K562 (cell line): Measurements from ENCODE around the gene PCAT6. TPM values are rescaled to one million over a fixed set of nuclear protein-coding genes. Genes with fewer than 3 reads are reported as not detected.

Source experiments
- ASH1L ChIP-seq: fragments of 450-650 bp; IDR thresholded peaks from 2 replicates; pipeline ENCODE4 v1.6.1; 2018; ENCODE audit warnings: borderline replicate concordance, mild to moderate bottlenecking, low read depth; ENCODE audit not compliant: partially characterized antibody
- EHMT2 ChIP-seq: fragments of 450-650 bp; IDR thresholded peaks from 2 replicates; pipeline ENCODE4 v1.6.1; 2018; ENCODE audit warnings: antibody characterized with exemption
- ERF ChIP-seq: fragments of 450-650 bp; formaldehyde crosslinking; IDR thresholded peaks from 2 replicates; pipeline ENCODE4 v1.4.0; 2020; ENCODE audit warnings: mild to moderate bottlenecking, mixed read lengths
- ETV6 ChIP-seq, 3 experiments: fragments of 150-350 bp in 1 of 3; sonication (generic) in 1 of 3; formaldehyde crosslinking in 1 of 3; IDR thresholded peaks; 2 replicates each; pipeline versions ENCODE4 v1.6.1 to v1.8.0; 2014 to 2022; ENCODE audit warnings: borderline replicate concordance in 2 of 3, low read depth in 2 of 3, antibody characterized with exemption in 1 of 3, low read length in 1 of 3, mild to moderate bottlenecking in 1 of 3, missing genetic modification reagents in 1 of 3
- EZH2 ChIP-seq: IDR thresholded peaks from 2 replicates; pipeline ENCODE4 v1.6.1; 2012; ENCODE audit warnings: low read depth, mild to moderate bottlenecking, inconsistent platforms, low read length, borderline replicate concordance
- HLTF ChIP-seq: fragments of 450-650 bp; IDR thresholded peaks from 2 replicates; pipeline ENCODE4 v1.6.1; 2016
- HNRNPLL ChIP-seq: fragments of 200-400 bp; formaldehyde crosslinking; IDR thresholded peaks from 2 replicates; pipeline ENCODE4 v1.6.1; 2017; ENCODE audit warnings: low read length, low read depth, mild to moderate bottlenecking; ENCODE audit not compliant: poor library complexity, severe bottlenecking
- MAFF ChIP-seq: IDR thresholded peaks from 2 replicates; pipeline ENCODE4 v1.6.1; 2012; ENCODE audit warnings: low read length, improper control_type of control experiment
- MAZ ChIP-seq, 2 experiments: fragments of 450-650 bp in 1 of 2; sonication (generic) in 1 of 2; formaldehyde crosslinking; IDR thresholded peaks in 1 of 2; conservative IDR thresholded peaks in 1 of 2; 2 replicates each; pipeline versions ENCODE4 v1.4.0 to v1.5.0; 2020; ENCODE audit warnings: mild to moderate bottlenecking in 1 of 2, missing genetic modification reagents in 1 of 2
- PCBP2 ChIP-seq: fragments of 200-400 bp; formaldehyde crosslinking; IDR thresholded peaks from 2 replicates; pipeline ENCODE4 v1.6.1; 2018; ENCODE audit warnings: low read length, low read depth, mild to moderate bottlenecking, moderate library complexity; ENCODE audit not compliant: poor library complexity, severe bottlenecking
- PHTF2 ChIP-seq: fragments of 250-450 bp; sonication (Bioruptor Pico); IDR thresholded peaks from 2 replicates; pipeline ENCODE4 v1.5.0; 2021; ENCODE audit warnings: mild to moderate bottlenecking
- SOX6 ChIP-seq: fragments of 450-650 bp; IDR thresholded peaks from 2 replicates; pipeline ENCODE4 v1.6.1; 2014; ENCODE audit warnings: mild to moderate bottlenecking
- SREBF2 ChIP-seq: sonication (generic); formaldehyde crosslinking; IDR thresholded peaks from 2 replicates; pipeline ENCODE4 v1.4.0; 2020; ENCODE audit warnings: mild to moderate bottlenecking, missing genetic modification reagents
- TAF1 ChIP-seq: IDR thresholded peaks from 2 replicates; pipeline ENCODE4 v1.6.1; 2011; ENCODE audit warnings: mild to moderate bottlenecking, low read length, moderate library complexity; ENCODE audit not compliant: insufficient read depth, control insufficient read depth, severe bottlenecking; ENCODE audit errors: extremely low read depth
- TEAD4 ChIP-seq, 2 experiments: sonication (generic) in 1 of 2; formaldehyde crosslinking in 1 of 2; IDR thresholded peaks; 2 replicates each; pipeline versions ENCODE4 v1.6.1 to v1.8.0; 2012 to 2022; ENCODE audit warnings: borderline replicate concordance in 1 of 2, inconsistent platforms in 1 of 2, low read length in 1 of 2, mild to moderate bottlenecking in 1 of 2, missing genetic modification reagents in 1 of 2
- TRIM28 ChIP-seq: fragments of 450-650 bp; IDR thresholded peaks from 2 replicates; pipeline ENCODE4 v1.6.1; 2017
- polyA plus RNA-seq, 8 experiments: library from polyadenylated mRNA; depleted of rRNA in 4 of 8; stranded (reverse) in 5 of 8; unstranded in 3 of 8; fragments of >200 nt; fragmentation: Nextera tagmentation in 2 of 8; fragmentation: Illumina TruSeq in 1 of 8; extraction: Ambion mirVana in 2 of 8; extraction: Trizol in 1 of 8; gene quantifications; 2 replicates each; pipeline versions ENCODE4 v1.2.1 to v1.2.3, GENCODE V29; 2011 to 2014; ENCODE audit warnings: inconsistent platforms in 1 of 8, missing spikeins in 1 of 8
- total RNA-seq, 7 experiments: library from RNA; depleted of rRNA in 6 of 7; stranded (reverse); fragments of >200 nt in 6 of 7; fragmentation: Illumina TruSeq in 2 of 7; extraction: Trizol in 2 of 7; gene quantifications; 2 replicates each; pipeline versions ENCODE4 v1.2.1 to v1.2.3, GENCODE V29; 2011 to 2021; ENCODE audit warnings: low replicate concordance in 1 of 7
- TF ChIP-seq, protein P1 (sequence below): fragments of 450-650 bp; IDR thresholded peaks from 2 replicates; pipeline ENCODE4 v1.6.1; 2014; ENCODE audit warnings: low read depth, mild to moderate bottlenecking, moderate library complexity, borderline replicate concordance
- TF ChIP-seq, protein P2 (sequence below): sonication (generic); formaldehyde crosslinking; IDR thresholded peaks from 2 replicates; pipeline ENCODE4 v1.8.1; 2023; ENCODE audit warnings: mild to moderate bottlenecking, missing genetic modification reagents
- TF ChIP-seq, protein P3 (sequence below): sonication (generic); formaldehyde crosslinking; IDR thresholded peaks from 2 replicates; pipeline ENCODE4 v1.8.0; 2022; ENCODE audit warnings: mild to moderate bottlenecking, missing genetic modification reagents
- TF ChIP-seq, protein P4 (sequence below), 3 experiments: fragments of 200-800 bp in 1 of 3; sonication (Bioruptor generic) in 1 of 3; sonication (generic) in 1 of 3; formaldehyde crosslinking in 1 of 3; IDR thresholded peaks; 2 replicates each; pipeline versions ENCODE4 v1.6.1 to v1.8.0; 2016 to 2022; ENCODE audit warnings: mild to moderate bottlenecking in 2 of 3, missing compliant biosample characterization in 2 of 3, missing genetic modification characterization in 2 of 3, missing genetic modification reagents in 1 of 3

Gene PCAT6
- total and polyA plus RNA-seq, 9 of the 15 experiments (the other 6 are each of a cell fraction or from before 2014, with no cell fraction given) = 0.25 to 2.4 (median 0.54) TPM; not detected in 1

DNA sequence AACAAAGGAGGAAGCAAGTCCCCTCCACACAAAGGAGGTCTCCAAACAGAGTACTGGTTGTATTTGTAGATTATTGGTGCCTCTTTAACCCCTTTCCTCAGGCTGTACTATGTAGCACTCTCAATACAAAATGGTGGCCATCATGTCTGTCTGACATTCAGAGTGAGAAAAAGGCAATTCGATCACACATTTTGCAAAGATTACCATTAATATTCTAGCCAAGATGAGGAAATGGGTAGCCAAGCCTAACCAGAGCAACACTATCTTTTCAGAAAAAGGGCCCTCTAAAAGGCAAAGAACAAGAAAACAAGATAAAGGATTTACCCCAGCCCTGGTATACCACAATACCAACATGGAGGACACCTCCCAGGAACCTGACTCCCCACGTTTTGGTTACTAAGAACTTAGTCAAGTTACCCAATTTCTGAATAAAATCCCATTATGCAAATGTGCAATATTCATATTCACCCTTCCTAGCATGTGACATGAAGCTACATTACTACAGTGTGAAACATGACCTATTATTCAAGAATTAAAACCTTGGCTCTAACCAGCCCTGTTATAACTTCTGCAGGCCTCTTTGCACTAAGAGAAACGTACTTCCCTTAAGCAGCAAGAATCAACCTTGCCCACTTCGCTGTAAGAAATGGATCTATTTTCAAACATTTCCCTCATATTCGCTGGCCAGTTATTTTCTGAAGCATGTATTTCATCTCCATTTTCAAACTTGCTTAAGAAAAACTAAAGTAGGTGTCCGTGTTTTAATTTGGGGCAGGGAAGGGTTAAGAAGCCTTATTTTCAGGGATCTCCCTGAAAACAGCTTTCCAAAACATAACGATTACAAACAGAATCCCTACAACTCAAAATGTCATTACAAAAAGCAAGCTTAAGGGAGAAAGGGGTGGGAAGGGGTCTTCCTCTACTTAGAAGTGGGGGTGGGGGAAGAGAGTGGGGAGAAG lies 4.6 kb upstream of the PCAT6 start (continued):
- TF ChIP-seq TEAD4 (IDR thresholded peaks at IDR 0.05; ENCODE audit: low read length) (peak; percentile 44; the same call in 1 of the 2 replicates), TEAD4 (CRISPR knock-in tag; IDR thresholded peaks at IDR 0.05; ENCODE audit: borderline replicate concordance) (no peak), SOX6 (no peak), ETV6 (IDR thresholded peaks at IDR 0.05; ENCODE audit: borderline replicate concordance in 1 of 2, low read depth in 2 of 2, low read length in 1 of 2) (no peak), ETV6 (CRISPR knock-in tag; IDR thresholded peaks at IDR 0.05; ENCODE audit: borderline replicate concordance) (no peak), TRIM28 (no peak), EZH2 (no peak), ERF (CRISPR knock-in tag) (peak; percentile 88), EHMT2 (peak; percentile 78), MAFF (no peak), MAZ (CRISPR knock-in tag; conservative IDR thresholded peaks at IDR 0.05 in 1 of 2, IDR thresholded peaks at IDR 0.05 in 1 of 2) (peak in 1 of 2 experiments; percentile 73; a peak in 2 of 4 replicates), PCBP2 (no peak), HLTF (no peak), ASH1L (no peak), TAF1 (peak; percentile 22), HNRNPLL (no peak), SREBF2 (0 out of 2 replicates have a peak, but pooled peaks have one; percentile 71), PHTF2 (CRISPR knock-in tag) (no peak)
- TF ChIP-seq, protein P1, sequence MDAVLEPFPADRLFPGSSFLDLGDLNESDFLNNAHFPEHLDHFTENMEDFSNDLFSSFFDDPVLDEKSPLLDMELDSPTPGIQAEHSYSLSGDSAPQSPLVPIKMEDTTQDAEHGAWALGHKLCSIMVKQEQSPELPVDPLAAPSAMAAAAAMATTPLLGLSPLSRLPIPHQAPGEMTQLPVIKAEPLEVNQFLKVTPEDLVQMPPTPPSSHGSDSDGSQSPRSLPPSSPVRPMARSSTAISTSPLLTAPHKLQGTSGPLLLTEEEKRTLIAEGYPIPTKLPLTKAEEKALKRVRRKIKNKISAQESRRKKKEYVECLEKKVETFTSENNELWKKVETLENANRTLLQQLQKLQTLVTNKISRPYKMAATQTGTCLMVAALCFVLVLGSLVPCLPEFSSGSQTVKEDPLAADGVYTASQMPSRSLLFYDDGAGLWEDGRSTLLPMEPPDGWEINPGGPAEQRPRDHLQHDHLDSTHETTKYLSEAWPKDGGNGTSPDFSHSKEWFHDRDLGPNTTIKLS = no peak
- TF ChIP-seq, protein P2, sequence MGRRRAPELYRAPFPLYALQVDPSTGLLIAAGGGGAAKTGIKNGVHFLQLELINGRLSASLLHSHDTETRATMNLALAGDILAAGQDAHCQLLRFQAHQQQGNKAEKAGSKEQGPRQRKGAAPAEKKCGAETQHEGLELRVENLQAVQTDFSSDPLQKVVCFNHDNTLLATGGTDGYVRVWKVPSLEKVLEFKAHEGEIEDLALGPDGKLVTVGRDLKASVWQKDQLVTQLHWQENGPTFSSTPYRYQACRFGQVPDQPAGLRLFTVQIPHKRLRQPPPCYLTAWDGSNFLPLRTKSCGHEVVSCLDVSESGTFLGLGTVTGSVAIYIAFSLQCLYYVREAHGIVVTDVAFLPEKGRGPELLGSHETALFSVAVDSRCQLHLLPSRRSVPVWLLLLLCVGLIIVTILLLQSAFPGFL (CRISPR knock-in tag) = no peak
- TF ChIP-seq, protein P3, sequence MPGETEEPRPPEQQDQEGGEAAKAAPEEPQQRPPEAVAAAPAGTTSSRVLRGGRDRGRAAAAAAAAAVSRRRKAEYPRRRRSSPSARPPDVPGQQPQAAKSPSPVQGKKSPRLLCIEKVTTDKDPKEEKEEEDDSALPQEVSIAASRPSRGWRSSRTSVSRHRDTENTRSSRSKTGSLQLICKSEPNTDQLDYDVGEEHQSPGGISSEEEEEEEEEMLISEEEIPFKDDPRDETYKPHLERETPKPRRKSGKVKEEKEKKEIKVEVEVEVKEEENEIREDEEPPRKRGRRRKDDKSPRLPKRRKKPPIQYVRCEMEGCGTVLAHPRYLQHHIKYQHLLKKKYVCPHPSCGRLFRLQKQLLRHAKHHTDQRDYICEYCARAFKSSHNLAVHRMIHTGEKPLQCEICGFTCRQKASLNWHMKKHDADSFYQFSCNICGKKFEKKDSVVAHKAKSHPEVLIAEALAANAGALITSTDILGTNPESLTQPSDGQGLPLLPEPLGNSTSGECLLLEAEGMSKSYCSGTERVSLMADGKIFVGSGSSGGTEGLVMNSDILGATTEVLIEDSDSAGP (CRISPR knock-in tag) = no peak
- TF ChIP-seq, protein P4, sequence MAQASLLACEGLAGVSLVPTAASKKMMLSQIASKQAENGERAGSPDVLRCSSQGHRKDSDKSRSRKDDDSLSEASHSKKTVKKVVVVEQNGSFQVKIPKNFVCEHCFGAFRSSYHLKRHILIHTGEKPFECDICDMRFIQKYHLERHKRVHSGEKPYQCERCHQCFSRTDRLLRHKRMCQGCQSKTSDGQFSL (CRISPR knock-in tag; IDR thresholded peaks at IDR 0.05) = no peak
- TF ChIP-seq, protein P4 (tag; IDR thresholded peaks at IDR 0.05) = peak; percentile 7 to 93; a peak in 2 of 4 replicates
